Left renal cortex interstitium (tissue), 4 donors: ENCODE data around the gene AFF4. TPM values are rescaled to one million over a fixed set of nuclear protein-coding genes. Genes with fewer than 3 reads are reported as not detected.
A peak's percentile ranks its signal among the peaks of the same experiment; 100 is the strongest.

Experiments
- DNase-seq, 4 donors: peaks; one replicate each; pipeline ENCODE4 v3.0.0-alpha.2; 2013; ENCODE audit warnings: low read depth in 4 of 4, low spot score in 2 of 4, missing footprints in 1 of 4
- polyA plus RNA-seq, 4 donors: library from polyadenylated mRNA; unstranded; fragments of 120-200 nt; gene quantifications; one replicate each; pipeline ENCODE4 v1.2.1, GENCODE V29; 2013; ENCODE audit not compliant: insufficient read length in 4 of 4

Gene AFF4
- polyA plus RNA-seq, 4 donors: 51.4 to 72.8 (median 59.6) TPM

- no peak for DNase-seq
Measured at GRCh38 chr5:132890817-132891216, 72.6 kb downstream of the AFF4 start.

GRCh38 chr5:132889501-132889900 is 73.9 kb downstream of the AFF4 start:
- no peak for DNase-seq

- DNase-seq: no peak
Measured at GRCh38 chr5:132887283-132887682, 76.2 kb downstream of the AFF4 start.

- no peak for DNase-seq
Measured at GRCh38 chr5:132886064-132886823, 77.2 kb downstream of the AFF4 start.

GRCh38 chr5:132884548-132884947 is 78.9 kb downstream of the AFF4 start:
- DNase-seq: no peak

GRCh38 chr5:132883261-132883834 is 80.1 kb downstream of the AFF4 start:
- DNase-seq: peak in 1 of 4 donors; percentile 48

- DNase-seq: no peak
Measured at GRCh38 chr5:132877938-132878337, 85.5 kb downstream of the AFF4 start.

- DNase-seq: no peak
Measured at GRCh38 chr5:132877466-132877865, 86.0 kb downstream of the AFF4 start.

GRCh38 chr5:132876020-132876759 is 87.2 kb downstream of the AFF4 start:
- DNase-seq: no peak

- DNase-seq: no peak
Measured at GRCh38 chr5:132873930-132874271, 89.5 kb downstream of the AFF4 start.

GRCh38 chr5:132873119-132873929 is 90.1 kb downstream of the AFF4 start, which contains the start of gene LEAP2:
TSS of gene LEAP2 (plus strand) at chr5:132873668. CDS start at chr5:132873695, 27 bp downstream.
- DNase-seq: no peak

GRCh38 chr5:132872788-132873118 is 90.7 kb downstream of the AFF4 start:
- DNase-seq: no peak

- no peak for DNase-seq
Measured at GRCh38 chr5:132871459-132872284, 91.8 kb downstream of the AFF4 start.

GRCh38 chr5:132870801-132871200 is 92.6 kb downstream of the AFF4 start:
- no peak for DNase-seq

GRCh38 chr5:132868754-132869153 is 94.7 kb downstream of the AFF4 start:
- DNase-seq: no peak

- no peak for DNase-seq
Measured at GRCh38 chr5:132867046-132867451, 96.4 kb downstream of the AFF4 start.

GRCh38 chr5:132866342-132867045 is 96.9 kb downstream of the AFF4 start, which contains the start of the genes GDF9 and UQCRQ:
TSS of gene GDF9 (minus strand) at chr5:132866469. CDS start at chr5:132864533, 1,936 bp downstream.
TSS of gene UQCRQ (plus strand) at chr5:132866642. CDS start at chr5:132866882, 240 bp downstream.
- peak; percentile 99 to 100 (median 99) for DNase-seq

- DNase-seq: no peak
Measured at GRCh38 chr5:132865668-132866341, 97.6 kb downstream of the AFF4 start.

- DNase-seq: no peak
Measured at GRCh38 chr5:132860742-132861141, 102.7 kb downstream of the AFF4 start.
